Adrenal gland (tissue), 12 donors: Measurements from ENCODE around the gene DOCK7. TPM values are rescaled to one million over a fixed set of nuclear protein-coding genes. Genes with fewer than 3 reads are reported as not detected.

ENCODE experiments used
- DNase-seq, 7 donors: peaks; one replicate each; pipeline ENCODE4 v3.0.0-alpha.2; 2019 to 2020
- H3K27ac ChIP-seq, 5 donors: fragments of 200-600 bp; sonication (generic) in 4 of 5; 1 replicate in 3 of 5; 2 replicates in 2 of 5; pipeline versions ENCODE4 v1.5.1 to v1.8.0; 2016 to 2020; ENCODE audit warnings: mild to moderate bottlenecking in 1 of 5
- H3K27me3 ChIP-seq: fragments of 200-600 bp; 2 replicates; pipeline ENCODE4 v1.8.0; 2021
- H3K36me3 ChIP-seq, 2 donors: fragments of 200-600 bp; replicated peaks in 1 of 2; 1 replicate in 1 of 2; 2 replicates in 1 of 2; pipeline versions ENCODE4 v1.5.1 to v1.8.0; 2018 to 2022
- H3K4me1 ChIP-seq, 2 donors: fragments of 200-600 bp; replicated peaks in 1 of 2; 1 replicate in 1 of 2; 2 replicates in 1 of 2; pipeline versions ENCODE4 v1.5.1 to v1.8.0; 2018 to 2021
- H3K4me3 ChIP-seq, 4 donors: fragments of 200-600 bp; sonication (generic) in 3 of 4; one replicate each; pipeline ENCODE4 v1.5.1; 2016 to 2018
- H3K9me3 ChIP-seq, 3 donors: fragments of 200-600 bp; sonication (generic) in 1 of 3; replicated peaks in 1 of 3; 1 replicate in 2 of 3; 2 replicates in 1 of 3; pipeline versions ENCODE4 v1.5.1 to v1.8.0; 2016 to 2021
- POLR2A ChIP-seq, 2 donors: fragments of 450-650 bp; IDR thresholded peaks; one replicate each; pipeline ENCODE4 v1.6.1; 2017; ENCODE audit warnings: antibody characterized with exemption in 2 of 2, mild to moderate bottlenecking in 2 of 2, moderate library complexity in 1 of 2
- WGBS, 4 donors: extraction: QIAGEN DNeasy Blood & Tissue Kit in 2 of 4; methylation state at CpG; one replicate each; pipeline versions ENCODE4 v1.1.5 to v1.1.7; 2013 to 2017; 5-methylcytosine and 5-hydroxymethylcytosine counted together
- intact Hi-C, 2 donors: fragments of 100-400 bp; cut with DNase I; formaldehyde crosslinking; loops; one replicate each; pipeline versions ENCODE4 v1.14.1 to v1.15.0; 2022 to 2023
- polyA plus RNA-seq, 3 donors: library from polyadenylated mRNA; stranded (reverse); fragments of 200-250 nt in 2 of 3; fragments of 350-450 nt in 1 of 3; fragmentation: Illumina TruSeq in 1 of 3; extraction: RNeasy Lipid Tissue Mini Kit (QIAGEN cat#74804) in 1 of 3; gene quantifications; one replicate each; pipeline ENCODE4 v1.2.3, GENCODE V29; 2013 to 2014
- total RNA-seq, 9 donors: library from RNA; depleted of rRNA in 4 of 9; stranded (reverse); fragments of >200 nt in 4 of 9; fragments of 120-200 nt in 1 of 9; fragmentation: NEBNext Ultra II Directional in 1 of 9; extraction: Animal tissue kit (Norgen Biotek cat#: 25700) in 1 of 9; gene quantifications; one replicate each; pipeline versions ENCODE4 v1.1.0 to v1.2.4, GENCODE V29; 2013 to 2023
- TF ChIP-seq, protein P1 (sequence below), 6 experiments: fragments of 450-650 bp in 4 of 6; fragments of 200-600 bp in 2 of 6; sonication (generic) in 1 of 6; IDR thresholded peaks; 1 replicate in 5 of 6; 2 replicates in 1 of 6; pipeline versions ENCODE4 v1.5.1 to v1.8.0; 2016 to 2021; ENCODE audit warnings: antibody characterized with exemption in 6 of 6, mild to moderate bottlenecking in 2 of 6, moderate library complexity in 1 of 6
- donor health status: healthy with polysubstance abuse.
- donor health status: Bipolar disorder and iron deficiency.
- donor health status: DM: yes; HTN: yes; CAD: no.
- donor health status: DM: no; HTN: no; CAD: no.
- donor health status: DM: no; HTN: no; CAD: no.
- donor health status: DM: yes; HTN: yes; CAD: no.

DOCK7 gene
- total and polyA plus RNA-seq, 12 donors: 4.7 to 43.0 (median 22.7) TPM

- intact Hi-C loops: no loop called here
- H3K9me3 ChIP-seq: no peaks in the 10 kb centered on the region
These were observed 16.2 kb downstream of the DOCK7 start for GRCh38 chr1:62672029-62672428.

GRCh38 chr1:62654744-62655143, 33.4 kb downstream of the DOCK7 start:
- Histone ChIP-seq H3K36me3 (no peaks in the 10 kb centered on the region), H3K9me3 (no peaks in the 10 kb centered on the region), H3K4me3 (no peak overlapping the region), H3K4me1 (no peaks in the 10 kb centered on the region), H3K27ac (no peak overlapping the region), H3K27me3 (no peaks in the 10 kb centered on the region)
- TF ChIP-seq, protein P1, sequence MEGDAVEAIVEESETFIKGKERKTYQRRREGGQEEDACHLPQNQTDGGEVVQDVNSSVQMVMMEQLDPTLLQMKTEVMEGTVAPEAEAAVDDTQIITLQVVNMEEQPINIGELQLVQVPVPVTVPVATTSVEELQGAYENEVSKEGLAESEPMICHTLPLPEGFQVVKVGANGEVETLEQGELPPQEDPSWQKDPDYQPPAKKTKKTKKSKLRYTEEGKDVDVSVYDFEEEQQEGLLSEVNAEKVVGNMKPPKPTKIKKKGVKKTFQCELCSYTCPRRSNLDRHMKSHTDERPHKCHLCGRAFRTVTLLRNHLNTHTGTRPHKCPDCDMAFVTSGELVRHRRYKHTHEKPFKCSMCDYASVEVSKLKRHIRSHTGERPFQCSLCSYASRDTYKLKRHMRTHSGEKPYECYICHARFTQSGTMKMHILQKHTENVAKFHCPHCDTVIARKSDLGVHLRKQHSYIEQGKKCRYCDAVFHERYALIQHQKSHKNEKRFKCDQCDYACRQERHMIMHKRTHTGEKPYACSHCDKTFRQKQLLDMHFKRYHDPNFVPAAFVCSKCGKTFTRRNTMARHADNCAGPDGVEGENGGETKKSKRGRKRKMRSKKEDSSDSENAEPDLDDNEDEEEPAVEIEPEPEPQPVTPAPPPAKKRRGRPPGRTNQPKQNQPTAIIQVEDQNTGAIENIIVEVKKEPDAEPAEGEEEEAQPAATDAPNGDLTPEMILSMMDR (IDR thresholded peaks at IDR 0.05): no peak
- no peak for TF ChIP-seq POLR2A (IDR thresholded peaks at IDR 0.05)
- no peak for DNase-seq
- intact Hi-C loops: no loop called here
- 83 to 90% (median 84%) methylated on average over 1 of the region's 1 CpG for WGBS, 4 donors

More at GRCh38 chr1:62672029-62672428, 16.2 kb downstream of the DOCK7 start:
- H3K4me1 ChIP-seq: peaks cover 0 to 6% of the 10 kb centered on the region in 2 donors
- TF ChIP-seq, protein P1 (IDR thresholded peaks at IDR 0.05): no peak
- no peak for TF ChIP-seq POLR2A (IDR thresholded peaks at IDR 0.05)
- 84 to 94% (median 87%) methylated on average over 1 of the region's 1 CpG for WGBS, 4 donors
- no peak overlapping the region for H3K4me3 ChIP-seq
- DNase-seq: no peak
- no peaks in the 10 kb centered on the region for H3K36me3 ChIP-seq
- no peak overlapping the region for H3K27ac ChIP-seq
- H3K27me3 ChIP-seq: no peaks in the 10 kb centered on the region

GRCh38 chr1:62652387-62652786, 35.8 kb downstream of the DOCK7 start:
- intact Hi-C loops: no loop called here
- H3K4me3 ChIP-seq: no peak overlapping the region
- H3K27me3 ChIP-seq: no peaks in the 10 kb centered on the region

DNA sequence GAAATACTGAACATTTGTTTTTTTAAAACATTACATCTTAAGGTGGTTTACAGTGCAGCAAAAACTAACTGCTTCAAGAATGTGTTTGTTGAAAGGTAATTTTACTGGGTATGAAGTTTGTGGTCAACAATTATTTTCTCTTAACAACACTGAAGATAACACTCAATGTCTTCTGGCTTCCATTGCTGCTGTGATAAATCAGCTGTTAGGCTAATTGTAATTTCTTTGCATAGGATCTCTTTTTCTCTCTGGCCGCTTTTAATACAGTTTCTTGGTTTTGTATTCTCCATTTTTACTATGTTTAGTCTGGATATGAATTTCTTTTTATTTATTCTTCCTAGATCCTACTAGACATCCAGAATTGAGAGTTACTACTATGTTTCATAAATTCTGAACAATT, 44.9 kb downstream of the DOCK7 start:
- WGBS, 4 donors: 95 to 100% (median 100%) methylated on average over 1 of the region's 1 CpG
- H3K36me3 ChIP-seq: no peaks in the 10 kb centered on the region
- H3K27me3 ChIP-seq: no peaks in the 10 kb centered on the region
- no peak overlapping the region for H3K27ac ChIP-seq
- no peak for DNase-seq
- no peak overlapping the region for H3K4me3 ChIP-seq
- no peaks in the 10 kb centered on the region for H3K4me1 ChIP-seq
- no peaks in the 10 kb centered on the region for H3K9me3 ChIP-seq
- intact Hi-C loops: no loop called here
- TF ChIP-seq POLR2A (IDR thresholded peaks at IDR 0.05): no peak
- TF ChIP-seq, protein P1 (IDR thresholded peaks at IDR 0.05): no peak

More at GRCh38 chr1:62652387-62652786, 35.8 kb downstream of the DOCK7 start:
- no peaks in the 10 kb centered on the region for H3K9me3 ChIP-seq
- DNase-seq: no peak
- H3K4me1 ChIP-seq: no peaks in the 10 kb centered on the region
- no peaks in the 10 kb centered on the region for H3K36me3 ChIP-seq
- no peak for TF ChIP-seq POLR2A (IDR thresholded peaks at IDR 0.05)
- TF ChIP-seq, protein P1 (IDR thresholded peaks at IDR 0.05): no peak
- no peak overlapping the region for H3K27ac ChIP-seq
